HUES64 (cell line): Measurements from ENCODE around the gene MYH14.
A peak's percentile ranks its signal among the peaks of the same experiment; 100 is the strongest.

Source experiments
- H3K27ac ChIP-seq: 2 replicates; pipeline ENCODE4 v1.7.0; 2013; ENCODE audit warnings: low read depth, low read length, inconsistent platforms
- H3K27me3 ChIP-seq: 2 replicates; pipeline ENCODE4 v1.6.1; 2013; ENCODE audit warnings: mild to moderate bottlenecking, low read length; ENCODE audit not compliant: insufficient read depth
- H3K36me3 ChIP-seq: 2 replicates; pipeline ENCODE4 v1.6.1; 2013; ENCODE audit warnings: mild to moderate bottlenecking, low read length; ENCODE audit not compliant: insufficient read depth
- H3K4me1 ChIP-seq: 2 replicates; pipeline ENCODE4 v1.6.1; 2013; ENCODE audit warnings: mild to moderate bottlenecking, low read length, moderate library complexity; ENCODE audit not compliant: insufficient read depth
- H3K4me3 ChIP-seq: 2 replicates; pipeline ENCODE4 v1.5.1; 2013; ENCODE audit warnings: mild to moderate bottlenecking, low read length, moderate library complexity
- H3K9ac ChIP-seq: 2 replicates; pipeline ENCODE4 v1.6.1; 2013; ENCODE audit warnings: mild to moderate bottlenecking, low read depth, low read length
- H3K9me3 ChIP-seq: 2 replicates; pipeline ENCODE4 v1.6.1; 2013; ENCODE audit warnings: low read depth, low read length; ENCODE audit not compliant: insufficient read depth
- WGBS: fragments of 150-250, 120-280 bp; methylation state at CpG from one replicate; pipeline ENCODE4 v1.1.7; 2013; ENCODE audit warnings: missing lambda C conversion rate; 5-methylcytosine and 5-hydroxymethylcytosine counted together

MYH14 gene

GRCh38 chr19:50312967-50313811 is 109.8 kb downstream of the MYH14 start:
- Histone ChIP-seq H3K27ac (peak overlapping the region; percentile 73; the same call in 1 of the 2 replicates), H3K4me1 (no peaks in the 10 kb centered on the region), H3K36me3 (no peaks in the 10 kb centered on the region), H3K9me3 (peaks cover 9% of the 10 kb centered on the region), H3K9ac (0 out of 2 replicates have a peak overlapping the region, but pooled peaks have one; percentile 8), H3K4me3 (peak overlapping the region; percentile 59), H3K27me3 (peaks cover 3% of the 10 kb centered on the region; the same call in 1 of the 2 replicates)
- 55% methylated on average over 27 of the region's 27 CpGs for WGBS

- 0 out of 2 replicates have a peak, but pooled peaks cover 3% of the 10 kb centered on the region for H3K27me3 ChIP-seq
- H3K27ac ChIP-seq, result peak overlapping the region; percentile 75; the same call in 1 of the 2 replicates
- H3K36me3 ChIP-seq, result no peaks in the 10 kb centered on the region
- no peaks in the 10 kb centered on the region for H3K4me1 ChIP-seq
- peaks cover under 1% of the 10 kb centered on the region; the same call in 1 of the 2 replicates for H3K9me3 ChIP-seq
- no peak overlapping the region for H3K9ac ChIP-seq
- WGBS, result 53% methylated on average over 14 of the region's 20 CpGs
- peak overlapping the region; percentile 59 for H3K4me3 ChIP-seq
Measured at GRCh38 chr19:50313812-50314536, 110.6 kb downstream of the MYH14 start.

DNA sequence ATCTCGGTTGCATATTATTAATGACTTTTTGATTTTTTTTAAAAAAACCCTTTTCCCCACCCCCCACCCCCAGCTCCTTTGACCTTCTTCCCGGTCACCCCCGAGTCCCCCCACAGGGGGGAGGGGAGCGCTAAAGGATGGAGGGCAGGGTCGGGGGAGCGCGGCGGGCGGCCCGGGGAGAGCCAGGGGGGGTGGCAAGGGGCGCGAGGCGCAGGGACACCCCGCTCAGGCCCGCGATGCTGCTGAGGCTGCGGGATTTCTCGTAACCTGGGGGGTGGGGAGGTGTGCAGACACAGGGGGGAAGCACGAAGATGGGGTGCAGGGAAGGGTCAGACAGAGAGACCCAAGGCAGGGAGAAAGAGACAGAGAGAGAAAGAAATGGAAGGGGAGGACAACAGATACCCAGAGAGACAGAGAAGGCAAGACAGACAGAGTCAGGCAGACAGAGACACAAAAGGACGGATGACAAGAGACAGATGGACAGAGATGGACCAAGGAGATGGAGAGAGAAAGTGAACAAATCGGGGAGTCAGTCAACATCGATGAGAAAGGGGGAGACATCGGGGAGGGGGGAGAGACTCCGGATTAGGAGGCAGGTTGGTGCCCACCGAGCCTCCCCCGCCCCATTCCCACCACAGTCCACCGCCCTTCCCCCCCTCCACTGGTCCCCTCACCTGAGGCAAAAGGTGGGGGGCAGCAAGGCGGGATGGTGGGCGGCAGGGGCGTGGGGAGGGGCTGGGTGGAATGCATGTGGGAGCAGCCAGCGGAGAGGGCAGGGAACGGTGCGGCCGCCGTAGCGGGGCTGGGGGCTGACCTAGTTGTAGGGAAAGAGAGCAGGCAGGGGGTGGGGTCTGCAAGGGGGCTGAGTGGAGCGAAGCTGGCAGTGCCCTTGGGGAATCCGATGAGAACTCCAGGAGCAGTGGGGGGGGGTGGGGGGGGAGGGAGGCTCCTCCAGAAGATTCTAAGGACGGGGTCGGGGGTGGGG is 111.6 kb downstream of the MYH14 start:
- Histone ChIP-seq H3K9me3 (peaks cover 5% of the 10 kb centered on the region; the same call in 1 of the 2 replicates), H3K4me1 (no peaks in the 10 kb centered on the region), H3K27me3 (0 out of 2 replicates have a peak, but pooled peaks cover 3% of the 10 kb centered on the region), H3K36me3 (peaks cover 3% of the 10 kb centered on the region; the same call in 1 of the 2 replicates), H3K4me3 (peak overlapping the region; percentile 59), H3K27ac (peak overlapping the region; percentile 88; the same call in 1 of the 2 replicates), H3K9ac (no peak overlapping the region)
- WGBS, result 38% methylated on average over 31 of the region's 40 CpGs

DNA sequence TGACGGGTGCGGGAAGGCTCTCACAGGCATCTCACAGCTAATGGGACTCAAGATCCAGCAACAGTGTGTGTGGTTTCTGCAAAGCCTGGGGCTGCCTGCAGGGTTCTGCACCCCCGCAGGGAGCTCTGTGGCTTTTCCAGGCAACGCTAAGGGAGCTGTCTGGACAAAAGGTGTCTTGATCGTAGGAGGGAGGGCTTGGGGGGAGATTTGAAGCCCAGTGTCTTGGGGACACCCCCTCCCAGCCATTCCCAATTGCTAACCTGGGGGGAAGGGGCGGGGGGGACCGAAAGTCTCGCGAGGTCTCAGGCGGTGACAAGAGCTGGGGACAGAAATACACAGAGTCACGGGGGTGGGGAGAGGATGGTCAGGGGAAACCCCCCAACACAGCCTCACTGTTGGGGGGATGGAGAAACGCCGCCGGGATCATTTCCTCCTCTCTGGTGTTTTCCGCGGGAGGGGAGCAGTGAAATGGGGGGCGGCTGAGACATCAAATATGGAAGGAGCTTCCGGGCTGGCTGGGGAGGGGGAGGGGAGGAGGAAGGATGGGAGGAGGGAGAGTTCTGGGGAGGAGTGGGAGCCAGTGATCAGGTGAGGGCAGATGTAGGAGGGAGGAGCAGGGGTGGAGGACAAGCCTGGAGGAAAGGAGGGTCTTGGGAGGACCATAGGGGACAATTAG is 112.5 kb downstream of the MYH14 start:
- Histone ChIP-seq H3K36me3 (peaks cover 3% of the 10 kb centered on the region; the same call in 1 of the 2 replicates), H3K27me3 (0 out of 2 replicates have a peak, but pooled peaks cover 3% of the 10 kb centered on the region), H3K4me1 (no peaks in the 10 kb centered on the region), H3K4me3 (peak overlapping the region; percentile 55), H3K9me3 (peaks cover 8% of the 10 kb centered on the region; the same call in 1 of the 2 replicates), H3K9ac (peak overlapping the region; percentile 64), H3K27ac (peak overlapping the region; percentile 88)
- 51% methylated on average over 17 of the region's 18 CpGs for WGBS

DNA sequence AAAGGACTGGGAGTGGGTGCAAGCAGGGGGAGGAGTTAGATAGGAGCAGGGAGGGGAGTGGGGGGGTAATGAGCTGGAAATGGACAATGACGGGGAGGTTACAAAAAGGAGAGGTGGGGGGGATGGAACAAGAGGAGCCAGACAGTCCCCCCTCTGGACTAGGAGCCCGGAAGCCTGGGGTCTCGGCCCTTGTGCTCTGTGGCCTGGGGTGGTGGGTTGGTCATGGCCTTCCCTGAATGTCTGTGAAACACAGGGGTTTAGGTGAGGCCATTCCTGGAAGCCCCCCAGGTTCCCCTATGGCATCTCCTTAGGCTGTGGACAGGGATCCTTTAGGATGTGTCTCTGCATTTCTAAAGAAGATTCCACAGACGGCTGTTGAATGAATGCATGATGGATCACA is 113.7 kb downstream of the MYH14 start:
- H3K27me3 ChIP-seq, result 0 out of 2 replicates have a peak, but pooled peaks cover 3% of the 10 kb centered on the region
- no peaks in the 10 kb centered on the region for H3K4me1 ChIP-seq
- H3K9ac ChIP-seq, result no peak overlapping the region
- H3K36me3 ChIP-seq, result peaks cover 3% of the 10 kb centered on the region; the same call in 1 of the 2 replicates
- no peak overlapping the region for H3K4me3 ChIP-seq
- 76% methylated on average over 4 of the region's 4 CpGs for WGBS
- peaks cover 8% of the 10 kb centered on the region; the same call in 1 of the 2 replicates for H3K9me3 ChIP-seq
- no peak overlapping the region for H3K27ac ChIP-seq

DNA sequence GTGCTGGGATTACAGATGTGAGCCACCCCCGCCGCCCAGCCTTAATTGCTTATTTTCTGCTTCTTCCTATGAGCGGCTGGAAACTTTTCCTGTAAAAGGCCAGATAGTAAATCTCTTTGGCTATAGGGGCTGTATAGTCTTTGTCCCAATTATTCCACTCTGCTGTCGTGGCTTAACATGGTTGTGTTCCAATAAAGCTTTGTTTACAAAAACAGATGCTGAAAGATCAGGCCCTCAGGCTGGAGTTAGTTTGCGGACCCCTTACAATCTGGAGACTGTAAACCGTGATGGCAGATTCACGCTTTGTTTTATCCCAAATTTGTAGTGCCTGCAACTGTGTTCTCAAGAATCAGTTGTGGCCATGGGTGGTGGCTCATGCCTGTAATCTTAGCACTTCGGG is 115.0 kb downstream of the MYH14 start:
- Histone ChIP-seq H3K27me3 (no peaks in the 10 kb centered on the region), H3K36me3 (peaks cover 8% of the 10 kb centered on the region; the same call in 1 of the 2 replicates)
- WGBS, result 88% methylated on average over 8 of the region's 8 CpGs

GRCh38 chr19:50319156-50319555 is 115.7 kb downstream of the MYH14 start:
- H3K27me3 ChIP-seq, result no peaks in the 10 kb centered on the region
- no peak overlapping the region for H3K9ac ChIP-seq
- H3K4me3 ChIP-seq, result no peak overlapping the region
- peaks cover 10% of the 10 kb centered on the region; the same call in 1 of the 2 replicates for H3K36me3 ChIP-seq
- no peak overlapping the region for H3K27ac ChIP-seq
- WGBS, result 88% methylated on average over 11 of the region's 11 CpGs
- H3K9me3 ChIP-seq, result peaks cover 14% of the 10 kb centered on the region; the same call in 1 of the 2 replicates
- H3K4me1 ChIP-seq, result no peaks in the 10 kb centered on the region

More for the DNA sequence above, 115.0 kb downstream of the MYH14 start:
- Histone ChIP-seq H3K4me3 (no peak overlapping the region), H3K4me1 (no peaks in the 10 kb centered on the region), H3K27ac (no peak overlapping the region), H3K9me3 (peaks cover 10% of the 10 kb centered on the region; the same call in 1 of the 2 replicates), H3K9ac (no peak overlapping the region)

- H3K9me3 ChIP-seq, result peaks cover 14% of the 10 kb centered on the region; the same call in 1 of the 2 replicates
- no peak overlapping the region for H3K9ac ChIP-seq
- H3K27me3 ChIP-seq, result no peaks in the 10 kb centered on the region
- H3K36me3 ChIP-seq, result peaks cover 10% of the 10 kb centered on the region; the same call in 1 of the 2 replicates
- no peak overlapping the region for H3K4me3 ChIP-seq
- no peaks in the 10 kb centered on the region for H3K4me1 ChIP-seq
- 98% methylated on average over 11 of the region's 12 CpGs for WGBS
- no peak overlapping the region for H3K27ac ChIP-seq
Measured at GRCh38 chr19:50320051-50320450, 116.6 kb downstream of the MYH14 start.

- no peak overlapping the region for H3K4me3 ChIP-seq
- no peaks in the 10 kb centered on the region for H3K27me3 ChIP-seq
- no peaks in the 10 kb centered on the region for H3K4me1 ChIP-seq
- 92% methylated on average over 20 of the region's 20 CpGs for WGBS
- no peak overlapping the region for H3K27ac ChIP-seq
- peaks cover 10% of the 10 kb centered on the region; the same call in 1 of the 2 replicates for H3K36me3 ChIP-seq
- H3K9ac ChIP-seq, result no peak overlapping the region
- peaks cover 14% of the 10 kb centered on the region; the same call in 1 of the 2 replicates for H3K9me3 ChIP-seq
Measured at GRCh38 chr19:50320596-50320995, 117.2 kb downstream of the MYH14 start.
